ENCODE data around the gene CASZ1. TPM values are rescaled to one million over a fixed set of nuclear protein-coding genes. Genes with fewer than 3 reads are reported as not detected.

The CASZ1 gene
- total and polyA plus RNA-seq, 2 donors (not counting 3 experiments of a cell fraction or from before 2014, with no cell fraction given) = 1.5 to 5.2 TPM

DNA sequence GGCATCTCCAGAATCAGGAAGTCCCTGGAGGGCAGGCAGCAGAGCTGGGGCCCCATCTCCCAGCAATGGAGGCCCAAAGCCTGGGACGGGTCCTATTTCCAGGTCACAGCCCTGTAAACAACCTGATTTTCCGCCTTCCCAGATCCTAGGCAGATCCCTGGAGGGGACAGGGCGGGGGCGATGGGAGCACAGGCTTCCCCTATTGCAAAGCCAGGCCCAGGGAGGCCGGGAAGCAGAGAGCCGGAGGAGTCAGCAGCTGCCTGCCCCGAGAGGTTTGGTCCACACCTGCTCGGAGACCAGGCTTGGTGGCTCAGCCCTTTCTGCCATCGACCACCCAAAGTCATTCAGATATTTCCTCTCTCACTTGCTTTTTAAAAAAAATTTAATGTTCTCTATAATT is 29.2 kb downstream of the CASZ1 start:
- dilution Hi-C loops (cut with MboI; ENCODE audit: extremely low pct_ligation_motif_present, low sequenced_read_pairs) = no loop called here
- Histone ChIP-seq H4K20me1 (replicated peaks; ENCODE audit: control insufficient read depth, extremely low read depth, insufficient read depth, low read length) (no peaks in the 10 kb centered on the region), H3K4me1 (ENCODE audit: control insufficient read depth, extremely low read depth, insufficient read depth, low read length) (no peaks in the 10 kb centered on the region), H3K79me2 (ENCODE audit: control insufficient read depth, insufficient read depth, low read length) (no peaks in the 10 kb centered on the region), H3K36me3 (ENCODE audit: control insufficient read depth in 2 of 2, extremely low read depth in 1 of 2, insufficient read depth in 2 of 2, low read length in 2 of 2) (no peaks in the 10 kb centered on the region), H3K9ac (replicated peaks; ENCODE audit: extremely low read depth, insufficient read depth, low read length) (no peak overlapping the region), H3K27ac (ENCODE audit: insufficient read depth, low read depth, low read length) (no peak overlapping the region), H3K4me3 (replicated peaks in 1 of 3; ENCODE audit: insufficient read depth in 1 of 3, low read depth in 1 of 3, low read length in 3 of 3) (no peak overlapping the region), H3K9me1 (replicated peaks; ENCODE audit: control insufficient read depth, extremely low read depth, insufficient read depth, low read length) (no peaks in the 10 kb centered on the region), H3K4me2 (ENCODE audit: insufficient read depth, low read length) (no peak overlapping the region), H3K27me3 (ENCODE audit: control insufficient read depth in 2 of 2, insufficient read depth in 2 of 2, low read length in 2 of 2) (no peaks in the 10 kb centered on the region), H2AFZ (ENCODE audit: low read depth, low read length) (no peak overlapping the region), H3K9me3 (replicated peaks; ENCODE audit: control insufficient read depth, insufficient read depth, low read length) (no peaks in the 10 kb centered on the region)
- no TSS peak for BruUV-seq (replicated peaks)
- TF ChIP-seq POLR2A (IDR thresholded peaks at IDR 0.05; ENCODE audit: low read depth, low read length) (no peak), GATA2 (IDR thresholded peaks at IDR 0.05; ENCODE audit: insufficient read depth, insufficient read length, low read depth, low read length) (no peak), EZH2 (IDR thresholded peaks at IDR 0.05; ENCODE audit: borderline replicate concordance, low read depth, low read length, severe bottlenecking) (no peak), POLR2AphosphoS5 (IDR thresholded peaks at IDR 0.05; ENCODE audit: insufficient read depth, low read depth, low read length) (no peak), JUN (IDR thresholded peaks at IDR 0.05; ENCODE audit: borderline replicate concordance, insufficient read depth, insufficient read length, low read depth) (no peak)
- TF ChIP-seq, protein P1, sequence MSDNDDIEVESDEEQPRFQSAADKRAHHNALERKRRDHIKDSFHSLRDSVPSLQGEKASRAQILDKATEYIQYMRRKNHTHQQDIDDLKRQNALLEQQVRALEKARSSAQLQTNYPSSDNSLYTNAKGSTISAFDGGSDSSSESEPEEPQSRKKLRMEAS (IDR thresholded peaks at IDR 0.05; ENCODE audit: insufficient read depth, insufficient read length) = no peak
- TF ChIP-seq, protein P2, sequence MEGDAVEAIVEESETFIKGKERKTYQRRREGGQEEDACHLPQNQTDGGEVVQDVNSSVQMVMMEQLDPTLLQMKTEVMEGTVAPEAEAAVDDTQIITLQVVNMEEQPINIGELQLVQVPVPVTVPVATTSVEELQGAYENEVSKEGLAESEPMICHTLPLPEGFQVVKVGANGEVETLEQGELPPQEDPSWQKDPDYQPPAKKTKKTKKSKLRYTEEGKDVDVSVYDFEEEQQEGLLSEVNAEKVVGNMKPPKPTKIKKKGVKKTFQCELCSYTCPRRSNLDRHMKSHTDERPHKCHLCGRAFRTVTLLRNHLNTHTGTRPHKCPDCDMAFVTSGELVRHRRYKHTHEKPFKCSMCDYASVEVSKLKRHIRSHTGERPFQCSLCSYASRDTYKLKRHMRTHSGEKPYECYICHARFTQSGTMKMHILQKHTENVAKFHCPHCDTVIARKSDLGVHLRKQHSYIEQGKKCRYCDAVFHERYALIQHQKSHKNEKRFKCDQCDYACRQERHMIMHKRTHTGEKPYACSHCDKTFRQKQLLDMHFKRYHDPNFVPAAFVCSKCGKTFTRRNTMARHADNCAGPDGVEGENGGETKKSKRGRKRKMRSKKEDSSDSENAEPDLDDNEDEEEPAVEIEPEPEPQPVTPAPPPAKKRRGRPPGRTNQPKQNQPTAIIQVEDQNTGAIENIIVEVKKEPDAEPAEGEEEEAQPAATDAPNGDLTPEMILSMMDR (IDR thresholded peaks at IDR 0.05; ENCODE audit: extremely low read depth in 1 of 2, insufficient read depth in 1 of 2, low read depth in 1 of 2, low read length in 2 of 2) = no peak
- ChIA-PET CTCF (no interaction called here), POLR2A (no interaction called here)
- intact Hi-C loops (cut with micrococcal nuclease) = no loop called here
- DNase-seq (ENCODE audit: low read depth, low spot score) (no peak), FAIRE-seq (no peak)
